GM21447 (cell line): Measurements from ENCODE around the gene CUL9.

ENCODE experiments used
- ATAC-seq: cut with Tn5 transposase; IDR thresholded peaks from one replicate; pipeline ENCODE4 v1.9.1; 2021; ENCODE audit not compliant: unreplicated experiment

CUL9 gene

GRCh38 chr6:43269273-43270007 is 87.4 kb downstream of the CUL9 start:
- ATAC-seq: no peak

GRCh38 chr6:43271103-43271815 is 89.3 kb downstream of the CUL9 start:
- no peak for ATAC-seq

GRCh38 chr6:43271944-43272343 is 89.9 kb downstream of the CUL9 start:
- ATAC-seq: no peak

GRCh38 chr6:43273707-43274106 is 91.7 kb downstream of the CUL9 start:
- ATAC-seq: no peak
